ENCODE data around the gene UBE3A.

- TF ChIP-seq CTCF (IDR thresholded peaks at IDR 0.05; ENCODE audit: poor library complexity): no peak
- no peak for TF ChIP-seq EZH2 (IDR thresholded peaks at IDR 0.05; ENCODE audit: borderline replicate concordance)
- TF ChIP-seq EZH2phosphoT487 (IDR thresholded peaks at IDR 0.05; ENCODE audit: low read depth, severe bottlenecking, unreplicated experiment): no peak
Measured at GRCh38 chr15:25474251-25474650, 35.4 kb upstream of the UBE3A start.
